ENCODE measurements around the gene CPA4. TPM values are rescaled to one million over a fixed set of nuclear protein-coding genes. Genes with fewer than 3 reads are reported as not detected.
"Not testable (repeated sequence)": the region's sequence is repeated elsewhere in the genome, so short reads cannot be mapped to it uniquely, and the experiment has no call there.

CPA4 gene
- total RNA-seq (ENCODE audit: low replicate concordance): 7.4 and 17.4 TPM in 2 replicates
- long read RNA-seq, transcript CPA4-212 (11 exons, 2,817 nt): major isoform, 70 of 80 reads
- long read RNA-seq, partial matches to known transcripts: 7 of 80 reads
- long read RNA-seq, other reads (novel, unspliced or antisense): 3 of 80 reads

- H3K4me3 Mint-ChIP-seq: peak within 1 kb of the TSS; percentile 67
- H3K9me3 Mint-ChIP-seq: peaks cover 35% of the 10 kb centered on the region
These were observed at the start of gene CPA4 for GRCh38 chr7:130292682-130293257. TSS of gene CPA4 (plus strand) at chr7:130293161. CDS start at chr7:130293181, 20 bp downstream.

DNA sequence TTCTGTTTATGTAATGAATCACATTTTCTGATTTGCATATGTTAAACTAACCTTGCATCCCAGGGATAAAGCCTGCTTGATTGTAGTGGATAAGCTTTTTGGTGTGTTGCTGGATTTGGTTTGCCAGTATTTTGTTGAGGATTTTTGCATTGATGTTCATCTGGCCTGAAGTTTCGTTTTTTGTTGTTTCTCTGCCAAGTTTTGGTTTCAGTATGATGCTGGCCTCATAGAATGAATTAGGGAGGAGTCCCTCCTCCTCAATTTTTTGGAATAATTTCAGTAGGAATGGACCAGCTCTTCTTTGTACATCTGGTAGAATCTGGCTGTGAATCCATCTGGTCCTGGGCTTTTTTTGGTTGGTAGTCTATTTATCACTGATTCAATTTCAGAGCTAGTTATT, 49.5 kb upstream of the CPA4 start:
- not testable (repeated sequence) for H3K4me3 Mint-ChIP-seq; H3K36me3 Mint-ChIP-seq; H3K27me3 Mint-ChIP-seq; H3K9me3 Mint-ChIP-seq; DNase-seq (ENCODE audit: extremely low spot score, unreplicated experiment); H3K4me1 Mint-ChIP-seq (ENCODE audit: unreplicated experiment); H3K27ac Mint-ChIP-seq

More at GRCh38 chr7:130292682-130293257, at the start of gene CPA4:
- TF ChIP-seq, protein P1, sequence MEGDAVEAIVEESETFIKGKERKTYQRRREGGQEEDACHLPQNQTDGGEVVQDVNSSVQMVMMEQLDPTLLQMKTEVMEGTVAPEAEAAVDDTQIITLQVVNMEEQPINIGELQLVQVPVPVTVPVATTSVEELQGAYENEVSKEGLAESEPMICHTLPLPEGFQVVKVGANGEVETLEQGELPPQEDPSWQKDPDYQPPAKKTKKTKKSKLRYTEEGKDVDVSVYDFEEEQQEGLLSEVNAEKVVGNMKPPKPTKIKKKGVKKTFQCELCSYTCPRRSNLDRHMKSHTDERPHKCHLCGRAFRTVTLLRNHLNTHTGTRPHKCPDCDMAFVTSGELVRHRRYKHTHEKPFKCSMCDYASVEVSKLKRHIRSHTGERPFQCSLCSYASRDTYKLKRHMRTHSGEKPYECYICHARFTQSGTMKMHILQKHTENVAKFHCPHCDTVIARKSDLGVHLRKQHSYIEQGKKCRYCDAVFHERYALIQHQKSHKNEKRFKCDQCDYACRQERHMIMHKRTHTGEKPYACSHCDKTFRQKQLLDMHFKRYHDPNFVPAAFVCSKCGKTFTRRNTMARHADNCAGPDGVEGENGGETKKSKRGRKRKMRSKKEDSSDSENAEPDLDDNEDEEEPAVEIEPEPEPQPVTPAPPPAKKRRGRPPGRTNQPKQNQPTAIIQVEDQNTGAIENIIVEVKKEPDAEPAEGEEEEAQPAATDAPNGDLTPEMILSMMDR (conservative IDR thresholded peaks at IDR 0.05): no peak
- Mint-ChIP-seq H3K36me3 (peaks cover 12% of the 10 kb centered on the region), H3K4me1 (ENCODE audit: unreplicated experiment) (peaks cover 27% of the 10 kb centered on the region), H3K27ac (peak within 1 kb of the TSS; percentile 41), H3K27me3 (no peaks in the 10 kb centered on the region)
- no peak for DNase-seq (ENCODE audit: extremely low spot score, unreplicated experiment)

GRCh38 chr7:130246491-130246890, 46.5 kb upstream of the CPA4 start:
- H3K4me3 Mint-ChIP-seq; H3K27ac Mint-ChIP-seq; DNase-seq (ENCODE audit: extremely low spot score, unreplicated experiment); H3K9me3 Mint-ChIP-seq; H3K4me1 Mint-ChIP-seq (ENCODE audit: unreplicated experiment); H3K36me3 Mint-ChIP-seq; H3K27me3 Mint-ChIP-seq: not testable (repeated sequence)

DNA sequence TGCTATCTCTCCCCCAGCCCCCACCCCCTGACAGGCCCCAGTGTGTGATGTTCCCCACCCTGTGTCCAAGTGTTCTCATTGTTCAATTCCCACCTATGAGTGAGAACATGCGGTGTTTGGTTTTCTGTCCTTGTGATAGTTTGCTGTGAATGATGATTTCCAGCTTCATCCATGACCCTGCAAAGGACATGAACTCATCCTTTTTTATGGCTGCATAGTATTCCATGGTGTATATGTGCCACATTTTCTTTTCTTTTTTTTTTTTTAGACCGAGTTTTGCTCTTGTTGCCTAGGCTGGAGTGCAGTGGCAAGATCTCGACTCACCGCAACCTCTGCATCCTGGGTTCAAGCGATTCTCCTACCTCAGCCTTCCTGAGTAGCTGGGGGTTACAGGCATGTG, 44.1 kb upstream of the CPA4 start:
- not testable (repeated sequence) for DNase-seq (ENCODE audit: extremely low spot score, unreplicated experiment); H3K4me1 Mint-ChIP-seq (ENCODE audit: unreplicated experiment); H3K27ac Mint-ChIP-seq; H3K4me3 Mint-ChIP-seq; H3K27me3 Mint-ChIP-seq; H3K36me3 Mint-ChIP-seq
- peaks cover 10% of the 10 kb centered on the region for H3K9me3 Mint-ChIP-seq

- H3K9me3 Mint-ChIP-seq: peaks cover 12% of the 10 kb centered on the region
- not testable (repeated sequence) for H3K4me1 Mint-ChIP-seq (ENCODE audit: unreplicated experiment); H3K36me3 Mint-ChIP-seq
These were observed 43.3 kb upstream of the CPA4 start for GRCh38 chr7:130249626-130250025.

DNA sequence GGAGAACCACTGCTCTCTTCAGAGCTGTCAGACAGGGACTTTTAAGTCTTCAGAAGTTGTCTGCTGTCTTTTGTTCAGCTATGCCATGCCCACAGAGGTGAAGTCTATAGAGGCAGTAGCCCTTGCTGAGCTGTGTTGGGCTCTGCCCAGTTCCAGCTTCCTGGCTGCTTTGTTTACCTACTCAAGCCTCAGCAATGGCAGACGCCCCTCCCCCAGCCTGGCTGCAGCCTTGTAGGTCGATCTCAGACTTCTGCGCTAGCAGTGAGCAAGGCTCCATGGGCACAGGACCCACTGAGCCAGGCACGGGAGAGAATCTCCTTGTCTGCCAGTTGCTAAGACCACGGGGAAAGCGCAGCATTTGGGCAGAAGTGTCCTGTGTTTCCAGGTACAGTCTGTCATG, 38.4 kb upstream of the CPA4 start:
- Mint-ChIP-seq H3K27me3 (no peaks in the 10 kb centered on the region), H3K27ac (no peak overlapping the region), H3K36me3 (peaks cover 3% of the 10 kb centered on the region), H3K4me1 (ENCODE audit: unreplicated experiment) (no peaks in the 10 kb centered on the region), H3K9me3 (peaks cover 7% of the 10 kb centered on the region), H3K4me3 (no peak overlapping the region)
- TF ChIP-seq, protein P1 (conservative IDR thresholded peaks at IDR 0.05): no peak
- DNase-seq (ENCODE audit: extremely low spot score, unreplicated experiment): no peak

More at GRCh38 chr7:130249626-130250025, 43.3 kb upstream of the CPA4 start:
- DNase-seq (ENCODE audit: extremely low spot score, unreplicated experiment); H3K27me3 Mint-ChIP-seq; H3K4me3 Mint-ChIP-seq; H3K27ac Mint-ChIP-seq: not testable (repeated sequence)

- TF ChIP-seq, protein P1 (conservative IDR thresholded peaks at IDR 0.05): no peak
- Mint-ChIP-seq H3K4me3 (no peak overlapping the region), H3K9me3 (peaks cover 7% of the 10 kb centered on the region), H3K36me3 (peaks cover 3% of the 10 kb centered on the region), H3K27me3 (no peaks in the 10 kb centered on the region), H3K4me1 (ENCODE audit: unreplicated experiment) (no peaks in the 10 kb centered on the region), H3K27ac (no peak overlapping the region)
- DNase-seq (ENCODE audit: extremely low spot score, unreplicated experiment): no peak
These were observed 36.3 kb upstream of the CPA4 start for GRCh38 chr7:130256704-130257103.
